GM15510 (cell line): ENCODE results near the gene EEF2KMT.

Experiments used
- POLR2A ChIP-seq: IDR thresholded peaks from 3 replicates; pipeline ENCODE4 v1.6.1; 2011; ENCODE audit warnings: borderline replicate concordance; ENCODE audit not compliant: insufficient read length; ENCODE audit errors: extremely low read depth

Gene EEF2KMT

DNA sequence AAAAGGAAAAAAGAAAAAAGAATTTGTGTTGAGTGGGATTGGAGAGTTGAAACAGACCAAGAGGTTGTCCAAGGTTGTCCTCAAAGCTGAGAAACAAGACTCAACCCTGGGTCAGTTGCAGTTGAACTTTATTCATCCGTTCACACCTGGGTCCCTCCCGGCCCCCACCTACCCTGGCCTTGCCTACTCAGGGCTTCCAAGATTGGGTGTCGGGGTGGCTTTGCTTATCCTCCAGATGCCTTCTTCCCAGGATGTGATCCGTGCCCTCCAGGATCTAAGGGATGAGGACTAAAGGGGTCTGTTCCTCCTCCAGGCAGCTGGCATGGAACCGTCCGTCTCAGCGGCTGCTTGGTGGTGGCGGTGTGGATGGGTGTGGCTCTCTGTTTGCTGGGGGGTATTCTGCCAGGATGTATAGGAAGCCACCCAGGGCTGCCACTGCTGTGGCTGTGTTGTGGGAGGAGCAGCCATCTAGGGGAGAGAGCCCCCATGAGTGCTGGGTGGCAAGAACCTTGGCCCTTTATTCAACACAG is 53.5 kb downstream of the EEF2KMT start:
- no peak for TF ChIP-seq POLR2A

DNA sequence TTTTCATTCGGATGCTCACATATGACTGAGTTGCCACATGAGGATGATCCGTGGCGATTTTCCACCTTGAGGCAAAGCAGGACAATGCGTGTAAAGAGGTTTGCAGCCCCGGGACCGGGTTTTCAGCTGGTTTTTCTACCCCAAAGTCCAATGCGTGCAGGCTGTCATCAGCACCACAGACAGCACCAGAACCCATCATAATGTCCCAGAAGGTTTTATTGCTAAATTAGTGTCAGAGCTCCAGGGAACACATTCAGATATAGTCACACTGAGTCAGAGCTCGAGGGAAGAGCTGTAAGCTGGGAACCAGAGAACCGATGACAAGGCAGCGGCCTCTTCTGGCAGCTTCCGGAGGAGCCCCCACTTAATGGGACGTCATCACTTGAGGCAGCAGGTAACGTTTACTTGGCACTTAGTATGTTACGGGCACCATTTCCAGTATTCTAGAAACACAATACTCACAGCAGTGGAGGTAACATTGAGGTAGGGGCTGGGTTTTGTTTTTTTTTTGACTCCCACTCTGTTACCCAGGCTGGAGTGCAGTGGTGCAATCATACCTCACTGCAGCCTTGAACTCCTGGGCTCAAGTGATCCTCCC is 54.9 kb downstream of the EEF2KMT start:
- TF ChIP-seq POLR2A = no peak

GRCh38 chr16:5041600-5042133 is 55.9 kb downstream of the EEF2KMT start:
- TF ChIP-seq POLR2A = no peak

- no peak for TF ChIP-seq POLR2A
Measured at GRCh38 chr16:5040451-5040850, 57.1 kb downstream of the EEF2KMT start.

DNA sequence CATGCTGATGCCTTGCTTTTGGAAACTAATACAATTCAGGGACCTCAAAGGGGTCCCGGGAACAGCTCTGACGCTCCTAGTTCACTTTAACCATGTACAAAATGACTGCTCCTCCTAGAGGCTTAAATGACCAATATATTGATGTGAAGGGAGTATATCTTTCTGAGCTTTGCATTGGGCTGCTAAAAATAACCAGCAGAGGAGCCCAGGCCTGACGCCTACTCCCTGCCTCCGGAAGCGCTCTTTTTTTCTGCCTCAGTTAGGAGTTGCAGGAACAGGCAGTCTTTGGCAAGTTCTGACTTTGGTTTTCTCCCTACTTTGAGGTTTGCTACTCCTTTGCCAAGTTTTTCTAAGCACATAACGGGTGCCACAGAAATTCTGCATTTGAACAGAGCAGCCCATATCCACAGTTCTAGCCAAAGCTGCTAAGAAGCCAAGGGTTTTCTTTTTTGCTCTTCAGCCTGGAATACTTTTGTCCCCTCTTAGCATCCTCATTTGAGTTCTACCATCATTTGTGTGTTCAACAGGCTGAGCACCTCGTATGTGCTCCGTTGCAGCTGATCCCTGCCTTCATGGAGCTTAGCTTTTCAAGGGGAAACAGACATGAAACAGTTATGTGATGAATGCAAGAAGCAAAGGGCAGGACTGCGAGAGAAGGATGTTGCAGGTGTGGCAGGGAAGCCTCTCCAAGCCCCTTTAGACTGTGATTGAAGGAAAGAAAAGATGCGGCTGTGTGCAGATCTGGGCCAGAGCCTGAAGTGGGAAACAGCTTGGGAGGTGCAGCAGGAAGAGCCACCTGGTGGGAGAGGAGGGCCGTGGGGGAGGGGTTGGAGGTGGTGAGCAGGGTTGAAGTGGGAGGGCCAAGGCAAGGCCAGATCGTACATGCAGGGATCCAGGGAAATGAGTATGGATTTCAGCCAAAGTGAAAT is 61.1 kb downstream of the EEF2KMT start:
- no peak for TF ChIP-seq POLR2A

DNA sequence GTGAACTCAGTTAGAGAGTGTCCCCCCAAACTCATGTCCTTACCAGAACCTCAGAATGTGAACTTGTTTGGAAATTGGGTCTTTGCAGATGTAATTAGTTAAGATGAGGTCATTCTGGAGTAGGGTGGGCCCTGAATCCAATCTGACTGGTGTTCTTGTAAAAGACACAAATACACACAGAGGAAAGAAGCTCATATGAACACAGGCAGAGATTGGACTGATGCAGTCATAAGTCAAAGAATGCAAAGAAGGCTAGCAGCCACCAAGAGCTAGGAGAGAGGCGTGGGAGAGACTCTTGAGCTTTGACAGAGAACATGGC is 61.7 kb downstream of the EEF2KMT start:
- TF ChIP-seq POLR2A = no peak
